Measurements from ENCODE around the gene LRP6. TPM values are rescaled to one million over a fixed set of nuclear protein-coding genes. Genes with fewer than 3 reads are reported as not detected.

The LRP6 gene
- total and polyA plus RNA-seq, 11 donors, result 3.7 to 29.6 (median 16.9) TPM

- no peak overlapping the region for H3K4me3 ChIP-seq
- H3K4me1 ChIP-seq, result peaks cover 0 to 21% (median 0%) of the 10 kb centered on the region in 12 donors
- ATAC-seq (no peak), DNase-seq (no peak)
- no peaks in the 10 kb centered on the region for H3K36me3 ChIP-seq
- 46 to 67% (median 54%) methylated on average over 3 of the region's 3 CpGs for WGBS, 4 donors
- intact Hi-C loops (cut with DNase I), result loop anchor here in 1 of 10 donors (10.0 kb wide), 1 partner anchor 170 kb away; the partner anchor contains the start of gene LRP6
- H3K27me3 ChIP-seq, result no peaks in the 10 kb centered on the region
- no peak for TF ChIP-seq CTCF (IDR thresholded peaks at IDR 0.05)
- TF ChIP-seq POLR2A (IDR thresholded peaks at IDR 0.05), result no peak
- no peaks in the 10 kb centered on the region for H3K9me3 ChIP-seq
- no peak overlapping the region for H3K27ac ChIP-seq
Measured at GRCh38 chr12:12095021-12095420, 171.8 kb downstream of the LRP6 start.

GRCh38 chr12:12094481-12094880 is 172.4 kb downstream of the LRP6 start:
- 76 to 85% (median 80%) methylated on average over 4 of the region's 4 CpGs for WGBS, 4 donors
- no peaks in the 10 kb centered on the region for H3K36me3 ChIP-seq
- no peaks in the 10 kb centered on the region for H3K27me3 ChIP-seq
- no peaks in the 10 kb centered on the region for H3K9me3 ChIP-seq
- no peak overlapping the region for H3K27ac ChIP-seq
- H3K4me3 ChIP-seq, result no peak overlapping the region
- no peak for ATAC-seq
- TF ChIP-seq POLR2A (IDR thresholded peaks at IDR 0.05), result no peak
- TF ChIP-seq CTCF (IDR thresholded peaks at IDR 0.05), result no peak
- H3K4me1 ChIP-seq, result peaks cover 0 to 20% (median 0%) of the 10 kb centered on the region in 12 donors
- intact Hi-C loops (cut with DNase I), result loop anchor here in 1 of 10 donors (10.0 kb wide), 1 partner anchor 170 kb away; the partner anchor contains the start of gene LRP6
- DNase-seq, result no peak

GRCh38 chr12:12091977-12092663 is 174.7 kb downstream of the LRP6 start:
- 64 to 71% (median 67%) methylated on average over 13 to 14 of the region's 14 CpGs for WGBS, 4 donors
- Histone ChIP-seq H3K27me3 (no peaks in the 10 kb centered on the region), H3K4me1 (peaks cover 0 to 8% (median 0%) of the 10 kb centered on the region in 12 donors), H3K9me3 (no peaks in the 10 kb centered on the region), H3K36me3 (no peaks in the 10 kb centered on the region), H3K27ac (no peak overlapping the region), H3K4me3 (no peak overlapping the region)
- TF ChIP-seq CTCF (IDR thresholded peaks at IDR 0.05) (no peak), POLR2A (IDR thresholded peaks at IDR 0.05) (no peak)
- ATAC-seq (peak in 2 of 4 donors; percentile 15 to 55), DNase-seq (no peak)
- intact Hi-C loops (cut with DNase I), result loop anchor here in 1 of 10 donors (10.0 kb wide), 1 partner anchor 173 kb away; the partner anchor contains the start of gene LRP6

GRCh38 chr12:12091071-12091470 is 175.8 kb downstream of the LRP6 start:
- Histone ChIP-seq H3K4me1 (peaks cover 0 to 8% (median 0%) of the 10 kb centered on the region in 12 donors), H3K4me3 (no peak overlapping the region), H3K9me3 (no peaks in the 10 kb centered on the region), H3K36me3 (no peaks in the 10 kb centered on the region), H3K27ac (no peak overlapping the region), H3K27me3 (no peaks in the 10 kb centered on the region)
- intact Hi-C loops (cut with DNase I), result loop anchor here in 1 of 10 donors (10.0 kb wide), 1 partner anchor 174 kb away; the partner anchor contains the start of gene LRP6
- ATAC-seq (no peak), DNase-seq (no peak)
- WGBS, 4 donors, result 81 to 95% (median 86%) methylated on average over 3 of the region's 3 CpGs
- TF ChIP-seq POLR2A (IDR thresholded peaks at IDR 0.05) (no peak), CTCF (IDR thresholded peaks at IDR 0.05) (no peak)
